RCC 7860 (cell line): ENCODE results near the gene OSBPL9.
"Not testable (repeated sequence)": the region's sequence is repeated elsewhere in the genome, so short reads cannot be mapped to it uniquely, and the experiment has no call there.

ENCODE experiments used
- DNase-seq: peaks from one replicate; pipeline ENCODE4 v3.0.0-alpha.2; 2015; ENCODE audit warnings: low spot score
- FAIRE-seq: peaks from 2 replicates; lab custom pipeline; 2012; peaks lifted over from hg19 to GRCh38; lab: Jason Lieb, UNC

OSBPL9 gene

DNA sequence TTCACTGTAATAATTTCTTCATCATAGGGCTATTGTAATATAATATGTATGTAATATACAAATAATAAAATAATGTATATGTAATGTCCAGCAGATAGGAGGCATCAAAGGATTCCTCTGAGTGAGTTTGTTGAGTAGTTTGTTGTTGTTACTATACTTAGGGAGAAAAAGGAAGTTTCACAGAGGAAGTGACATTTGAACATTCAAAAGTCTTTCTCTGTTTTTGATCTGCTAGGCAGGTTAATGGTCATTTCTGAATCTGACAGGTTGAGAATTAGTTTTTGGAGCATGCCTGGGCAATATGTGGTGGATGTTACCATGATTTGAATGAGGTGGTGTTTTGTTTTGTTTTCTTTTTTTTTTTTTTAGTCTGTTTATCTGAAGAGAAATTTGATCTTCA lies 159.5 kb downstream of the OSBPL9 start:
- DNase-seq (no peak), FAIRE-seq (no peak)

DNA sequence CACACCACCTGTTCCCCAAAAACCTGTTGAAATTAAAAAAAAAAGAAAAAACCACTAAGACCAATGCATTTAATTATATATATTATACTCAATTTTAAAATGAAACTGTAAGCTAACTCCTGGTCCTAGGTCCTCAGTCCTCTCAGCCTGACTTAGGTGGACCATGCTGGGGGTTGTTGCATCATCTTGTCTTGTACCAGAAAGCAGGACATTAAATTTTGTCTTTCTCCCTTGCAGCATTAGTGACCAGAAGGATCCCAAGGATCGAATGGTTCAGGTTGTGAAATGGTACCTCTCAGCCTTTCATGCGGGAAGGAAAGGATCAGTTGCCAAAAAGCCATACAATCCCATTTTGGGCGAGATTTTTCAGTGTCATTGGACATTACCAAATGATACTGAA lies 164.0 kb downstream of the OSBPL9 start:
- DNase-seq = no peak
- no peak for FAIRE-seq

- no peak for FAIRE-seq
Observed at GRCh38 chr1:51784997-51785421, 168.1 kb downstream of the OSBPL9 start.

DNA sequence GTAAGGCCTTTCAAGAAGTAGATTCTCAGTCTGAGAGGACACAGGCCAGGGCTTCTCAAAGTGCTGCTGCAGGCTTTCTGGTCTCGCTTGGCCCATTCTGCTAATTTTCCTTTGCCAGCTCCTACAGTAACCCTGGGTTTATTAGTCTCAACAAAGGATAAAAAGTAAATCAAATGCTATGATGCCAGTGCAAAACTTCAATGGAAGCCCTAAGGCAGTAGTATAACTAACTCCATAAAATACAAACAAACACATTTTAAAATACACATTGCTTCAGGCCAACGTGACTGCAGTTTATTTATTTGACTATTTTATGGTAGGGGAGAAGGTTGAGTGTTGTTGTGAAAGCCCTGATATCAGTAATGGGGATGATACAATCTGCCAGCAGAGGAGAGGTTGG lies 172.0 kb downstream of the OSBPL9 start:
- no peak for DNase-seq
- FAIRE-seq = no peak

More at GRCh38 chr1:51784997-51785421, 168.1 kb downstream of the OSBPL9 start:
- DNase-seq = no peak

DNA sequence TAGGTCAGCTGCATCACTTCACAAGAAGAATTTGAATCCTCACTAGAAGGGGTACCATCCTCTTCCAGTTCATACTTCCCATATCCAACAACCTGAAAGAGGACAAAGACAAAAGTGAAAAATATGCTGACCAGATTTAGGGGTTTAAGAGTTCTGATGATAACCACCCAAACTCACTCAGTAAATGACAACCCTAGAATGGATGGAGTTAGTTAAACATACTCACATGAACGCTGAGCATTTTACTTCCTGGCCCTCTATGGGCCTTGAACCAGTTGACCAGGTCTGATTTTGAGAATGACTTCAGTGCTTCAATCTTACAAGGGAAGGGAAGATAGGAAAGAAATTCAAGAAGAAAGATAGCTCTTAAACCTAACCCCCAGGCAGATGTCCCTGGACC lies 172.4 kb downstream of the OSBPL9 start:
- no peak for DNase-seq
- no peak for FAIRE-seq

- no peak for FAIRE-seq
- no peak for DNase-seq
Observed at GRCh38 chr1:51790385-51790784, 173.5 kb downstream of the OSBPL9 start.

DNA sequence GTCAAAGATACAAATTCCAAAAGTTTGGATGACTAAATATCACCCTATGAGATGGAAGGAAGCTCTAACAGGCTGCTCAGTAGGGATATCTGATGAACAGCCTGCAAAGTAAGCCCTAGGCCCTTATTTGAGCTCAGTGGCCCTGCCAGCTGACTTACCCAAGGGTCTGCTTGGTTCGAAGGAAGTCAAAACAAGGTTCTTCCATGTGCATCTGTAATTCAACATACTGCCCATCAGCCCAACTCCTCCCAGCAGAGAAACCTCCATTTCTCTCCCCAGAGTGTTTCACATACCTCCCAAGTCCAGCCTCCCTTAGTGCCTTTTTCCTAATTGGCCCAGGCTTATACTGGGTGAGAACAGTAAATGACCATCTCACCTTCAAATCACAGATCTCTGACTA lies 175.0 kb downstream of the OSBPL9 start:
- FAIRE-seq = no peak
- DNase-seq = no peak

DNA sequence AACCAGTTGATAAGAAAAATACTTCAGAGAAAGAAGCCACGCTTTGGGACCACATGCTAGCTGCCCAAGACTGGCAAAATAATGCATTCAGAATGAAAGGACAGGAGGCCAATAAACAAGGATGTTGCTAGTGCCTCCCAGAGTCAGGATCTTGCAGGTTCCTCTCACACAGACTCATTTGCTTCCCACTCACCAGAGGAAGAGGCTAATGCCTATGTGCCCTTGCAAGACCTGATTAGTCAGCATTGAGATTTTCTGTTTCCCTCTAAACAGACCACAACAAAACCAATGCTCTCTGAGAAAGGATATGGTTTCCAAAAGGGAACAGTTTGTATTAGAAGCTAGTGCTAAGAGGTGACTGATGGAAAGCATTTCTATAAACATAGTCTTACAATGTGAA lies 176.0 kb downstream of the OSBPL9 start:
- FAIRE-seq (no peak), DNase-seq (peak; percentile 15)

- FAIRE-seq (no peak), DNase-seq (no peak)
Observed at GRCh38 chr1:51794260-51794659, 177.4 kb downstream of the OSBPL9 start.

- DNase-seq (no peak), FAIRE-seq (no peak)
Observed at GRCh38 chr1:51794868-51795267, 178.0 kb downstream of the OSBPL9 start.

- DNase-seq = no peak
- FAIRE-seq = no peak
Observed at GRCh38 chr1:51799372-51799771, 182.5 kb downstream of the OSBPL9 start.

DNA sequence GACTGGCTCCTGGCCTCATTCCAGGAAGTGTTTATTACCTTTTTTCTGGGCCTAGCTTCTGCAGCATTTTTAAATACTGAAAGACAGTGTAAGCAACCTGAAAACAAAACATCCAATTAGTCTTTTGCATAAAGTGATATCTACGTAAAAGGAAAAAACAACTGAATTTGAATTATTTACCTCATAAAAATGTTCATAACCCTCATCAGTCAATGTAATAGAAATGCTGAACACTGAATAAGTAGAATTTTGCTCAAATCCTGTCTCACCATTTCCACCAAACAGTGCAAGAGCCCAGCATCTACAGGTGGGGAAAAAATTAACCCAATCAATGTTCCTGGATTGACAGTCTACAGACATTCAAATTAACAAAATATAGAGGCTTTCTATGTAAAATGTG lies 197.6 kb downstream of the OSBPL9 start:
- no peak for DNase-seq
- no peak for FAIRE-seq

DNA sequence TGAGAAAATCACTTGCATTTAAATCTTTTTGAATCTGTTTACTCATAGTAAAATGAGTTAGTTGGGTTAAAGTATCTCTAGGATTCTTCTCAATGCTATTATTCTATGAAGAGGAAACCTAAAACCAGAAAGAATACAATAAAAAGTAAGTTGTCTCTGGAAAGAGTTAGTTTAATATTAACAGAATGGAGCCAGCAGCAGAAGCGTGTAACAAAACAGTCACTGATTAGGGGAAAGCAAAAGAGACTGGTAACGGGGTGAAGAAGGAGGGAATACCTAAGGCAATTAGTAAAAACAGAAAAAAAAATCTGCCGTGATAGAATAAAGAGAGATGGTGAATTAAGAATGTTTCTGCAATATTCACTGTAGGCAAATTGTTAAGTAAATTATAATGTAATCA lies 201.6 kb downstream of the OSBPL9 start:
- FAIRE-seq = peak; percentile 45
- DNase-seq = no peak

- not testable (repeated sequence) for FAIRE-seq, DNase-seq
Observed at GRCh38 chr1:51819021-51819420, 202.1 kb downstream of the OSBPL9 start.

GRCh38 chr1:51819810-51820209 lies 202.9 kb downstream of the OSBPL9 start:
- DNase-seq (no peak), FAIRE-seq (no peak)

DNA sequence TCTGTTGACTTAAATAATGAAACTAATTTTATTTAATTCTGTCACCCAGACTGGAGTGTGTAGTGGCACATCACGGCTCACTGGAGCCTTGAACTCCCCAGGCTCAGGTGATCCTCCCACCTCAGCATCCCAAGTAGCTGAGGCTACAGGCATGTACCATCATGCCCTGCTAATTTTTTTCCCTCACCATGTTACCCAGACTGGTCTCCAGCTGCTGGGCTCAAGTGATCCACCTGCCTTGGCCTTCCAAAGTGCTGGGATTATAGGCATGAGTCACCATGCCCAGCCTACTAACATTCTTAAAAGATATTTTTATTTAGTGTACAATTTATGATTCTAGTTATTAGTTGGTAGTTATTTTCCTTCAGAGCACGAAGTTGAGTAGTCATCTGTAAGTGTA lies 212.2 kb downstream of the OSBPL9 start:
- FAIRE-seq (no peak), DNase-seq (no peak)

GRCh38 chr1:51833700-51834099 lies 216.8 kb downstream of the OSBPL9 start:
- DNase-seq (no peak), FAIRE-seq (no peak)

DNA sequence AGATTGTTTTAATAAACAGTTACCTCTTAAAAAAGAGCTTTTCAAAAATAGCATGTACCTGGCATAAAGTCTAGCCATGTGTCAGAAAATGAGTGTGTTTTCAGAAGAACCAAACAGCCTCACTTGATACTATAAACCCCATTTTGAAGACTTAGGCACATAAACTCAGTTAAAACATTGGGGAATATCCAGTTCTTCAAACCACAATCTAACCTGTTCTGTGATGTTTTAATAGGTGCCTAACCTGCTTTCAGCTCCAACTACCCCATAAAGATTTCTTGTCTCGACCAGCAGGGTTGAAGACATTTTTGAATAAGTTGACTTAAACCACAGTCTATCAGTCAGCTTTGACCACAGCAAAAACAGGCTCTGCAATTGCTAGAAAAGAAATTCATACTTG lies 220.4 kb downstream of the OSBPL9 start:
- DNase-seq (no peak), FAIRE-seq (no peak)
